BLaER1 treated with 17β-estradiol and CSF1 and Interleukin-3, amounts not matched to agents 10 nM and 100 nM (cell line): ENCODE measurements around the gene SNED1.
A peak's percentile ranks its signal among the peaks of the same experiment; 100 is the strongest.

Source experiments
- H3K27ac ChIP-seq, 11 experiments: shearing (Covaris generic); formaldehyde crosslinking; 2 replicates each; pipeline ENCODE4 v1.8.1; 2022
- H3K27me3 ChIP-seq, 11 experiments: shearing (Covaris generic); formaldehyde crosslinking; 2 replicates each; pipeline ENCODE4 v1.8.1; 2022
- H3K36me3 ChIP-seq, 11 experiments: shearing (Covaris generic); formaldehyde crosslinking; 2 replicates each; pipeline ENCODE4 v1.8.1; 2022
- H3K4me1 ChIP-seq, 10 experiments: shearing (Covaris generic); formaldehyde crosslinking; 2 replicates each; pipeline ENCODE4 v1.8.1; 2022
- H3K4me2 ChIP-seq, 11 experiments: shearing (Covaris generic); formaldehyde crosslinking; 2 replicates each; pipeline ENCODE4 v1.8.1; 2022
- H3K4me3 ChIP-seq, 10 experiments: shearing (Covaris generic); formaldehyde crosslinking; 2 replicates each; pipeline ENCODE4 v1.8.1; 2022
- H3K9ac ChIP-seq, 11 experiments: shearing (Covaris generic); formaldehyde crosslinking; 2 replicates each; pipeline ENCODE4 v1.8.1; 2022
- H3K9me3 ChIP-seq, 11 experiments: shearing (Covaris generic); formaldehyde crosslinking; replicated peaks in 1 of 11; 2 replicates each; pipeline ENCODE4 v1.8.1; 2022
- H4K20me1 ChIP-seq, 11 experiments: shearing (Covaris generic); formaldehyde crosslinking; 2 replicates each; pipeline ENCODE4 v1.8.1; 2022
- Cebpa-rat ChIP-seq, 11 experiments: shearing (Covaris generic); IDR thresholded peaks; 2 replicates each; pipeline ENCODE4 v1.8.1; 2022

The SNED1 gene

GRCh38 chr2:241047253-241048010 lies 49.0 kb downstream of the SNED1 start:
- Histone ChIP-seq H3K4me2 (no peak overlapping the region), H3K9me3 (peaks cover 0 to 19% (median 10%) of the 10 kb centered on the region in 11 experiments; a peak in 11 of 22 replicates), H3K4me3 (no peak overlapping the region), H3K4me1 (peaks cover 0 to 18% (median 13%) of the 10 kb centered on the region in 10 experiments; a peak in 14 of 20 replicates), H3K9ac (no peak overlapping the region), H3K36me3 (no peaks in the 10 kb centered on the region), H3K27me3 (no peaks in the 10 kb centered on the region), H4K20me1 (peaks cover 0 to 12% (median 0%) of the 10 kb centered on the region in 11 experiments; a peak in 3 of 22 replicates), H3K27ac (no peak overlapping the region)
- TF ChIP-seq Cebpa-rat (IDR thresholded peaks at IDR 0.05) = no peak

- H3K4me3 ChIP-seq = no peak overlapping the region
- H3K27me3 ChIP-seq = no peaks in the 10 kb centered on the region
- H3K36me3 ChIP-seq = no peaks in the 10 kb centered on the region
- H3K27ac ChIP-seq = no peak overlapping the region
- H3K4me1 ChIP-seq = peaks cover 0 to 18% (median 13%) of the 10 kb centered on the region in 10 experiments; a peak in 14 of 20 replicates
- no peak for TF ChIP-seq Cebpa-rat (IDR thresholded peaks at IDR 0.05)
- H3K9me3 ChIP-seq = peaks cover 0 to 19% (median 10%) of the 10 kb centered on the region in 11 experiments; a peak in 11 of 22 replicates
- no peak overlapping the region for H3K4me2 ChIP-seq
- H4K20me1 ChIP-seq = peaks cover 0 to 12% (median 0%) of the 10 kb centered on the region in 11 experiments; a peak in 4 of 22 replicates
- H3K9ac ChIP-seq = no peak overlapping the region
Measured at GRCh38 chr2:241048149-241048948, 49.9 kb downstream of the SNED1 start.

GRCh38 chr2:241048949-241049343 lies 50.5 kb downstream of the SNED1 start:
- H3K27me3 ChIP-seq = no peaks in the 10 kb centered on the region

GRCh38 chr2:241049739-241050623 lies 51.6 kb downstream of the SNED1 start:
- Histone ChIP-seq H3K27me3 (no peaks in the 10 kb centered on the region), H4K20me1 (peaks cover 0 to 12% (median 0%) of the 10 kb centered on the region in 11 experiments; a peak in 4 of 22 replicates), H3K9ac (no peak overlapping the region), H3K9me3 (peaks cover 0 to 12% (median 3%) of the 10 kb centered on the region in 11 experiments; a peak in 6 of 22 replicates), H3K36me3 (no peaks in the 10 kb centered on the region), H3K27ac (no peak overlapping the region), H3K4me2 (no peak overlapping the region), H3K4me1 (peaks cover 0 to 18% (median 13%) of the 10 kb centered on the region in 10 experiments; a peak in 14 of 20 replicates), H3K4me3 (no peak overlapping the region)
- TF ChIP-seq Cebpa-rat (IDR thresholded peaks at IDR 0.05) = no peak

More at GRCh38 chr2:241048949-241049343, 50.5 kb downstream of the SNED1 start:
- no peaks in the 10 kb centered on the region for H3K36me3 ChIP-seq
- H3K4me3 ChIP-seq = no peak overlapping the region
- H3K4me1 ChIP-seq = peaks cover 0 to 18% (median 13%) of the 10 kb centered on the region in 10 experiments; a peak in 14 of 20 replicates
- no peak overlapping the region for H3K9ac ChIP-seq
- no peak for TF ChIP-seq Cebpa-rat (IDR thresholded peaks at IDR 0.05)
- peaks cover 0 to 19% (median 10%) of the 10 kb centered on the region in 11 experiments; a peak in 11 of 22 replicates for H3K9me3 ChIP-seq
- no peak overlapping the region for H3K4me2 ChIP-seq
- H4K20me1 ChIP-seq = peaks cover 0 to 12% (median 0%) of the 10 kb centered on the region in 11 experiments; a peak in 4 of 22 replicates
- H3K27ac ChIP-seq = no peak overlapping the region

GRCh38 chr2:241050624-241051577 lies 52.5 kb downstream of the SNED1 start:
- Histone ChIP-seq H3K27me3 (no peaks in the 10 kb centered on the region), H3K4me2 (peak overlapping the region in 9 of 11 experiments; percentile 5 to 72 (median 57); a peak in 13 of 22 replicates), H3K4me1 (peaks cover 0 to 18% (median 13%) of the 10 kb centered on the region in 10 experiments; a peak in 14 of 20 replicates), H3K36me3 (no peaks in the 10 kb centered on the region), H3K9me3 (peaks cover 0 to 6% (median 0%) of the 10 kb centered on the region in 11 experiments; a peak in 1 of 22 replicates), H3K9ac (peak overlapping the region in 1 of 11 experiments; percentile 41; a peak in 1 of 22 replicates), H4K20me1 (peaks cover 0 to 12% (median 0%) of the 10 kb centered on the region in 11 experiments; a peak in 4 of 22 replicates), H3K4me3 (no peak overlapping the region), H3K27ac (no peak overlapping the region)
- TF ChIP-seq Cebpa-rat (IDR thresholded peaks at IDR 0.05) = no peak

GRCh38 chr2:241051578-241052487 lies 53.4 kb downstream of the SNED1 start:
- H3K27ac ChIP-seq = no peak overlapping the region
- no peaks in the 10 kb centered on the region for H3K27me3 ChIP-seq
- no peak for TF ChIP-seq Cebpa-rat (IDR thresholded peaks at IDR 0.05)
- H3K36me3 ChIP-seq = no peaks in the 10 kb centered on the region
- H3K4me2 ChIP-seq = peak overlapping the region in 9 of 11 experiments; percentile 5 to 72 (median 57); a peak in 13 of 22 replicates
- peak overlapping the region in 1 of 11 experiments; percentile 41; a peak in 1 of 22 replicates for H3K9ac ChIP-seq
- no peak overlapping the region for H3K4me3 ChIP-seq
- no peaks in the 10 kb centered on the region for H3K9me3 ChIP-seq
- peaks cover 0 to 12% (median 0%) of the 10 kb centered on the region in 11 experiments; a peak in 4 of 22 replicates for H4K20me1 ChIP-seq
- peaks cover 0 to 18% (median 13%) of the 10 kb centered on the region in 10 experiments; a peak in 14 of 20 replicates for H3K4me1 ChIP-seq
